ENCODE results near the gene ZDHHC12.

DNA sequence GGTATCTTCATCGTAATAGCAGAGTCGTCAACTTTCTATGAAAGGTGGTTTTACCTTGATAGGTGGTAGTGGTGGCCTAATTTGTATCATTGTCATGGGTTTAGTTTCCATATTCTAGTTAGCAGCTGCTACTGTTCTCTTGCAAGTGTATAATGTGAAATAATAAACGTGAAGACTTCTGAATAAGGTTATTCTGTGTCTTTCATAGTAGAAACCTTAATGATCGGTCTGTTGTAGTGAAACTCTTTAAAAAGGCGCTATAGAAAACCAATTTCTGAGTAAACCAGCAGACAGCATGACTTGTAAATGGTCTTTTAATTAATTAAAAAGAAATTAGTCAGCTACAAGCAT lies 33.3 kb downstream of the ZDHHC12 start:
- TF ChIP-seq EZH2 (IDR thresholded peaks at IDR 0.05; ENCODE audit: insufficient read depth, poor library complexity, severe bottlenecking) (no peak), EZH2phosphoT487 (IDR thresholded peaks at IDR 0.05; ENCODE audit: insufficient read depth, low read depth) (no peak)

All from GM23248 (cell line).